Mucosa of rectum (tissue), 2 donors: ENCODE data around the gene CREB3L1.

Source experiments
- H3K27ac ChIP-seq, 2 donors: one replicate each; pipeline ENCODE4 v1.7.0; 2013; ENCODE audit warnings: inconsistent platforms in 2 of 2, low read depth in 2 of 2, low read length in 2 of 2
- H3K27me3 ChIP-seq, 2 donors: one replicate each; pipeline ENCODE4 v1.7.0; 2013; ENCODE audit warnings: low read length in 2 of 2; ENCODE audit not compliant: control insufficient read depth in 2 of 2, insufficient read depth in 2 of 2
- H3K36me3 ChIP-seq, 2 donors: one replicate each; pipeline ENCODE4 v1.7.0; 2013; ENCODE audit warnings: low read length in 2 of 2; ENCODE audit not compliant: control insufficient read depth in 2 of 2, insufficient read depth in 2 of 2
- H3K4me1 ChIP-seq, 2 donors: one replicate each; pipeline ENCODE4 v1.7.0; 2013; ENCODE audit warnings: low read length in 2 of 2, mild to moderate bottlenecking in 1 of 2; ENCODE audit not compliant: control insufficient read depth in 2 of 2, insufficient read depth in 2 of 2
- H3K4me3 ChIP-seq, 2 donors: one replicate each; pipeline ENCODE4 v1.7.0; 2013; ENCODE audit warnings: low read length in 2 of 2
- H3K9ac ChIP-seq, 2 donors: one replicate each; pipeline ENCODE4 v1.7.0; 2013; ENCODE audit warnings: low read length in 2 of 2, low read depth in 1 of 2, mild to moderate bottlenecking in 1 of 2
- H3K9me3 ChIP-seq, 2 donors: one replicate each; pipeline ENCODE4 v1.7.0; 2013; ENCODE audit warnings: low read length in 2 of 2; ENCODE audit not compliant: control insufficient read depth in 2 of 2
- donor health status: healthy.
- donor health status: Normal muscosa, but diverticular disease.

Gene CREB3L1

GRCh38 chr11:46362156-46363030, 84.9 kb downstream of the CREB3L1 start:
- Histone ChIP-seq H3K27me3 (no peaks in the 10 kb centered on the region), H3K4me3 (peak overlapping the region; percentile 14 to 37), H3K9ac (peak overlapping the region in 1 of 2 donors; percentile 34), H3K27ac (peak overlapping the region; percentile 26 to 70), H3K4me1 (peaks cover 16 to 20% of the 10 kb centered on the region in 2 donors), H3K9me3 (no peaks in the 10 kb centered on the region), H3K36me3 (peaks cover 0 to 4% of the 10 kb centered on the region in 2 donors)

GRCh38 chr11:46363031-46363407, 85.6 kb downstream of the CREB3L1 start:
- Histone ChIP-seq H3K36me3 (peaks cover 0 to 6% of the 10 kb centered on the region in 2 donors), H3K4me1 (peaks cover 16 to 20% of the 10 kb centered on the region in 2 donors), H3K27ac (peak overlapping the region; percentile 26 to 58), H3K9me3 (no peaks in the 10 kb centered on the region), H3K4me3 (no peak overlapping the region), H3K27me3 (no peaks in the 10 kb centered on the region), H3K9ac (no peak overlapping the region)

- H3K36me3 ChIP-seq, result peaks cover 0 to 11% of the 10 kb centered on the region in 2 donors
Observed at GRCh38 chr11:46363455-46364005, 86.1 kb downstream of the CREB3L1 start.

GRCh38 chr11:46364056-46364455, 86.6 kb downstream of the CREB3L1 start:
- Histone ChIP-seq H3K4me3 (no peak overlapping the region), H3K36me3 (peaks cover 0 to 13% of the 10 kb centered on the region in 2 donors), H3K27me3 (no peaks in the 10 kb centered on the region), H3K27ac (no peak overlapping the region), H3K4me1 (peaks cover 16 to 20% of the 10 kb centered on the region in 2 donors), H3K9ac (no peak overlapping the region), H3K9me3 (no peaks in the 10 kb centered on the region)

More at GRCh38 chr11:46363455-46364005, 86.1 kb downstream of the CREB3L1 start:
- H3K27ac ChIP-seq, result no peak overlapping the region
- no peaks in the 10 kb centered on the region for H3K9me3 ChIP-seq
- H3K27me3 ChIP-seq, result no peaks in the 10 kb centered on the region
- H3K9ac ChIP-seq, result no peak overlapping the region
- H3K4me1 ChIP-seq, result peaks cover 16 to 20% of the 10 kb centered on the region in 2 donors
- H3K4me3 ChIP-seq, result no peak overlapping the region

GRCh38 chr11:46364791-46365190, 87.3 kb downstream of the CREB3L1 start:
- peaks cover 0 to 18% of the 10 kb centered on the region in 2 donors for H3K36me3 ChIP-seq
- no peak overlapping the region for H3K4me3 ChIP-seq
- H3K27me3 ChIP-seq, result no peaks in the 10 kb centered on the region
- no peaks in the 10 kb centered on the region for H3K9me3 ChIP-seq
- peaks cover 16 to 20% of the 10 kb centered on the region in 2 donors for H3K4me1 ChIP-seq
- no peak overlapping the region for H3K27ac ChIP-seq
- no peak overlapping the region for H3K9ac ChIP-seq

- H3K4me3 ChIP-seq, result no peak overlapping the region
- H3K4me1 ChIP-seq, result peaks cover 11 to 14% of the 10 kb centered on the region in 2 donors
- H3K36me3 ChIP-seq, result peaks cover 4 to 25% of the 10 kb centered on the region in 2 donors
- no peak overlapping the region for H3K9ac ChIP-seq
- no peak overlapping the region for H3K27ac ChIP-seq
- H3K9me3 ChIP-seq, result no peaks in the 10 kb centered on the region
- H3K27me3 ChIP-seq, result no peaks in the 10 kb centered on the region
Observed at GRCh38 chr11:46366260-46366659, 88.8 kb downstream of the CREB3L1 start.

GRCh38 chr11:46366661-46367161, 89.2 kb downstream of the CREB3L1 start:
- Histone ChIP-seq H3K4me1 (peaks cover 8 to 11% of the 10 kb centered on the region in 2 donors), H3K9me3 (no peaks in the 10 kb centered on the region), H3K36me3 (peaks cover 4 to 26% of the 10 kb centered on the region in 2 donors), H3K27me3 (no peaks in the 10 kb centered on the region), H3K27ac (no peak overlapping the region), H3K9ac (no peak overlapping the region), H3K4me3 (no peak overlapping the region)

GRCh38 chr11:46367244-46367915, 89.9 kb downstream of the CREB3L1 start:
- peaks cover 4 to 31% of the 10 kb centered on the region in 2 donors for H3K36me3 ChIP-seq
- H3K9me3 ChIP-seq, result no peaks in the 10 kb centered on the region
- H3K9ac ChIP-seq, result no peak overlapping the region
- H3K4me3 ChIP-seq, result no peak overlapping the region
- no peak overlapping the region for H3K27ac ChIP-seq
- H3K4me1 ChIP-seq, result peaks cover 3 to 5% of the 10 kb centered on the region in 2 donors
- H3K27me3 ChIP-seq, result no peaks in the 10 kb centered on the region

- peaks cover 4 to 32% of the 10 kb centered on the region in 2 donors for H3K36me3 ChIP-seq
- no peaks in the 10 kb centered on the region for H3K27me3 ChIP-seq
- no peak overlapping the region for H3K9ac ChIP-seq
- H3K27ac ChIP-seq, result no peak overlapping the region
- H3K4me1 ChIP-seq, result peaks cover 0 to under 1% of the 10 kb centered on the region in 2 donors
- no peak overlapping the region for H3K4me3 ChIP-seq
- H3K9me3 ChIP-seq, result no peaks in the 10 kb centered on the region
Observed at GRCh38 chr11:46367916-46368267, 90.4 kb downstream of the CREB3L1 start.
